Measurements from ENCODE around the gene ENO2. TPM values are rescaled to one million over a fixed set of nuclear protein-coding genes. Genes with fewer than 3 reads are reported as not detected.

The ENO2 gene
- total RNA-seq, 2 experiments from 2014 or later, result 85.6 to 103 TPM

- no peak for TF ChIP-seq CTCF (IDR thresholded peaks at IDR 0.05)
- H3K9me3 Mint-ChIP-seq, result no peaks in the 10 kb centered on the region
- no peak overlapping the region for H3K4me3 ChIP-seq (ENCODE audit: low read length)
- no peak for ATAC-seq (ENCODE audit: poor library complexity)
- intact Hi-C loops (cut with DNase I, micrococcal nuclease), result loop anchor here (5.0 kb wide), 1 partner anchor 95 kb away; the partner anchor contains the start of gene LPCAT3 (in 2 of the 2)
- no peak overlapping the region for H3K27ac ChIP-seq (ENCODE audit: low read depth in 1 of 2, low read length in 2 of 2)
- POLR2A ChIA-PET, result interaction anchor here (0.9 kb wide), 1 partner anchor 21 kb away, joined by 3 read pairs; the partner anchor contains the start of genes C12orf57 and RNU7-1
- peaks cover 39% of the 10 kb centered on the region for H3K36me3 Mint-ChIP-seq (ENCODE audit: low read depth)
- peaks cover 21% of the 10 kb centered on the region for H3K4me1 ChIP-seq (ENCODE audit: insufficient read depth, low read length)
- H3K36me3 ChIP-seq (ENCODE audit: insufficient read depth, low read length), result peaks cover 49% of the 10 kb centered on the region
- no peaks in the 10 kb centered on the region for H3K9me3 ChIP-seq (ENCODE audit: control insufficient read depth in 1 of 2, insufficient read depth in 1 of 2, low read length in 2 of 2)
- peaks cover 24% of the 10 kb centered on the region for H3K4me1 Mint-ChIP-seq (ENCODE audit: low read depth)
- no peak overlapping the region for H3K4me3 Mint-ChIP-seq
- CTCF ChIA-PET, result interaction anchor here (1.1 kb wide), 1 partner anchor 50 kb away, joined by 4 read pairs; no protein-coding TSS in a partner anchor
- H3K27ac Mint-ChIP-seq, result no peak overlapping the region
- H3K27me3 ChIP-seq (ENCODE audit: control insufficient read depth in 1 of 2, insufficient read depth in 2 of 2, low read length in 2 of 2), result no peaks in the 10 kb centered on the region
- no peaks in the 10 kb centered on the region for H3K27me3 Mint-ChIP-seq
- no peak for DNase-seq
Measured at GRCh38 chr12:6921996-6922946, 7.9 kb downstream of the ENO2 start.

- Histone ChIP-seq H3K27ac (ENCODE audit: low read depth in 1 of 2, low read length in 2 of 2) (no peak overlapping the region), H3K9me3 (ENCODE audit: control insufficient read depth in 1 of 2, insufficient read depth in 1 of 2, low read length in 2 of 2) (no peaks in the 10 kb centered on the region), H3K4me3 (ENCODE audit: low read length) (no peak overlapping the region), H3K27me3 (ENCODE audit: control insufficient read depth in 1 of 2, insufficient read depth in 2 of 2, low read length in 2 of 2) (no peaks in the 10 kb centered on the region), H3K4me1 (ENCODE audit: insufficient read depth, low read length) (peaks cover 22% of the 10 kb centered on the region), H3K36me3 (ENCODE audit: insufficient read depth, low read length) (peaks cover 42% of the 10 kb centered on the region)
- intact Hi-C loops (cut with DNase I, micrococcal nuclease), result loop anchor here (5.0 kb wide), 1 partner anchor 94 kb away; the partner anchor contains the start of gene LPCAT3 (in 2 of the 2)
- no peak for ATAC-seq (ENCODE audit: poor library complexity)
- no peak for TF ChIP-seq CTCF (IDR thresholded peaks at IDR 0.05)
- H3K4me3 Mint-ChIP-seq, result no peak overlapping the region
- no peaks in the 10 kb centered on the region for H3K27me3 Mint-ChIP-seq
- peaks cover 25% of the 10 kb centered on the region for H3K4me1 Mint-ChIP-seq (ENCODE audit: low read depth)
- ChIA-PET POLR2A (interaction anchor here (1.0 to 6.4 kb wide), 4 partner anchors 13 to 55 kb away, joined by 3 to 76 read pairs (median 22); partner anchors contain the start of genes C12orf57 and RNU7-1), CTCF (interaction anchor here (1.6 to 3.2 kb wide), 5 partner anchors 15 to 54 kb away, joined by 4 to 18 read pairs (median 9); partner anchors contain the start of genes C12orf57, RNU7-1 and SPSB2)
- peaks cover 34% of the 10 kb centered on the region for H3K36me3 Mint-ChIP-seq (ENCODE audit: low read depth)
- no peak for DNase-seq
- no peaks in the 10 kb centered on the region for H3K9me3 Mint-ChIP-seq
- H3K27ac Mint-ChIP-seq, result peak overlapping the region; percentile 85
Measured at GRCh38 chr12:6923003-6923732, 8.8 kb downstream of the ENO2 start.

GRCh38 chr12:6923851-6924250 lies 9.5 kb downstream of the ENO2 start:
- Mint-ChIP-seq H3K27me3 (no peaks in the 10 kb centered on the region), H3K4me1 (ENCODE audit: low read depth) (peaks cover 29% of the 10 kb centered on the region), H3K27ac (peak overlapping the region; percentile 85), H3K4me3 (peak overlapping the region; percentile 85), H3K36me3 (ENCODE audit: low read depth) (peaks cover 36% of the 10 kb centered on the region), H3K9me3 (no peaks in the 10 kb centered on the region)
- H3K9me3 ChIP-seq (ENCODE audit: control insufficient read depth in 1 of 2, insufficient read depth in 1 of 2, low read length in 2 of 2), result no peaks in the 10 kb centered on the region
- no peak overlapping the region for H3K4me3 ChIP-seq (ENCODE audit: low read length)
- DNase-seq, result no peak
- peak overlapping the region in 1 of 2 donors; percentile 30 for H3K27ac ChIP-seq (ENCODE audit: low read depth in 1 of 2, low read length in 2 of 2)
- H3K4me1 ChIP-seq (ENCODE audit: insufficient read depth, low read length), result peaks cover 28% of the 10 kb centered on the region
- intact Hi-C loops (cut with DNase I, micrococcal nuclease), result loop anchor here (1.0 to 5.0 kb wide), 6 partner anchors 19 to 189 kb away; partner anchors contain the start of genes C1R (in 2 of the 2), C1RL (in 2 of the 2), LPCAT3 (in 2 of the 2) and RNU7-1 (in 1 of the 2)
- peaks cover 42% of the 10 kb centered on the region for H3K36me3 ChIP-seq (ENCODE audit: insufficient read depth, low read length)
- ChIA-PET POLR2A (interaction anchor here (0.9 to 6.4 kb wide), 8 partner anchors 10 to 169 kb away, joined by 3 to 76 read pairs (median 5); partner anchors contain the start of genes C12orf57, ENO2 and RNU7-1), CTCF (interaction anchor here (0.6 to 3.2 kb wide), 8 partner anchors 14 to 314 kb away, joined by 3 to 21 read pairs (median 7); partner anchors contain the start of genes C12orf57, RNU7-1 and SPSB2)
- ATAC-seq (ENCODE audit: poor library complexity), result no peak
- H3K27me3 ChIP-seq (ENCODE audit: control insufficient read depth in 1 of 2, insufficient read depth in 2 of 2, low read length in 2 of 2), result no peaks in the 10 kb centered on the region
- no peak for TF ChIP-seq CTCF (IDR thresholded peaks at IDR 0.05)
